ENCODE measurements around the gene ANKRD45. TPM values are rescaled to one million over a fixed set of nuclear protein-coding genes. Genes with fewer than 3 reads are reported as not detected.
"Not testable (repeated sequence)": the region's sequence is repeated elsewhere in the genome, so short reads cannot be mapped to it uniquely, and the experiment has no call there.

The ANKRD45 gene
- 0.05 TPM in 1 of 2 replicates, not detected in the other for total RNA-seq (2014; rRNA removed; shearing (Covaris generic))
- polyA plus RNA-seq (2015; cell fraction: cytosol; rRNA removed), result not detected in 2 replicates
- polyA plus RNA-seq (2015; cell fraction: nucleus; rRNA removed), result not detected in 2 replicates

DNA sequence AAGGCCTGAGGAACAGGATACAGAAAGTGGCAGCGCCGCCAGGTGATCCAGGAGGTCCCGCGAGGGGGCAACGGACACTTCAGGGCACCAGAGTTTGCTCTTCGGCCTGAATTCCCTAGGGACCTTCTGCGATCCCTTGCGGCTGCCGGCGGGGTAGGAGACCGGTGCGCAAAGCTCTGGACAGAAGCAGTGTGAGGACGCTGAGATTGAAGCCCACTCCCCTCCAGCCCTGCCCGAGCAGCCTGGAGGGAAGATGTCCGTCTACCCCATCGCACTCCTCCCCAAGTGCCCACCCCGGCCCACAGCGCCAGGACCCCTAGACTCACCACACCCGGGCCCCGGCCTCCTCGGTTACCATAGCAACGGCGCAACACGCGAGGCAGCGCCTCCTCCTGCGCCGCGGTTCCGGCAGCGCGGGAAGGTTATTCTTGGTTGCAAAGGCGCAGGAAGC lies at the start of gene ANKRD45:
ANKRD45 (minus strand) TSS at position 361 of the 451 bp plus-strand sequence. CDS start 10,433 bp downstream, outside the sequence.
- no peak for DNase-seq (ENCODE audit: low read depth)

GRCh38 chr1:173717238-173717637 lies 47.6 kb upstream of the ANKRD45 start:
- no peak for DNase-seq (ENCODE audit: low read depth)

DNA sequence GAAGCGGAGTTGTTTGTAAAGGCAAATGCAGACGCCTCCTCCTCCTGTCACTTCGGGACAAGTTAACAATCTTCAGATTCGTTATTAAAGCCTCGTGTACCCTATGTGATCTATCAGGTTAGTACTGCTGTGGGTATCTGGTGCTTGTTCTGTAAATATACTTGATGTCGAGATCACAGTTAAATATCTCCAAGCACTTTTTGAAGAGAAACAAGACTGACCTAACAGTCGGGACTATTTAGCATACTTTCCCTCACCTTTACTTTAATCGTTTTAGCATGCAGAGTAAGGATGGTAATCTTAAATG lies 45.8 kb upstream of the ANKRD45 start:
- no peak for DNase-seq (ENCODE audit: low read depth)

GRCh38 chr1:173714759-173715537 lies 45.3 kb upstream of the ANKRD45 start, which contains the start of gene KLHL20:
TSS of gene KLHL20 (plus strand) at chr1:173714981. CDS start at chr1:173716044, 1,063 bp downstream.
- DNase-seq (ENCODE audit: low read depth), result peak; percentile 93

GRCh38 chr1:173714441-173714758 lies 44.7 kb upstream of the ANKRD45 start:
- no peak for DNase-seq (ENCODE audit: low read depth)

DNA sequence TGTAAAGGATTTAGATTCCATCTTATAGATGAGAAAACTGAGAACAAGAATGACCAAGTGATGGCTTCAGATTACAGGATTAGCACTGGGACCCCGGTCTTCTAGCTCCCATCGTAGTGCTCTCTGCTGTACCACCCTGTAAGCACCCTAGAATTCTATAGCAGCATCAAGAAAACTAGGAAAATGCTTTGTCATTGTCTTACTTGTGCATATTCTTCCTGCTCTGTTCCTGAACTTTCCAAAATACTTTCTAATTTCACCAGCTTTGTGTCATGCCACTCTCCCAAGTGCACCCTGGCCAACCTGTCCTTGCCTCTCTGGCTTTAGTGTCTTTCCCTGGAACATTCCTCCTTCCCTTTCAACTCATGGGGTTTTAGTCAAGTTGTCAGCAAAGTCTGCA lies 39.1 kb upstream of the ANKRD45 start:
- DNase-seq (ENCODE audit: low read depth), result no peak

DNA sequence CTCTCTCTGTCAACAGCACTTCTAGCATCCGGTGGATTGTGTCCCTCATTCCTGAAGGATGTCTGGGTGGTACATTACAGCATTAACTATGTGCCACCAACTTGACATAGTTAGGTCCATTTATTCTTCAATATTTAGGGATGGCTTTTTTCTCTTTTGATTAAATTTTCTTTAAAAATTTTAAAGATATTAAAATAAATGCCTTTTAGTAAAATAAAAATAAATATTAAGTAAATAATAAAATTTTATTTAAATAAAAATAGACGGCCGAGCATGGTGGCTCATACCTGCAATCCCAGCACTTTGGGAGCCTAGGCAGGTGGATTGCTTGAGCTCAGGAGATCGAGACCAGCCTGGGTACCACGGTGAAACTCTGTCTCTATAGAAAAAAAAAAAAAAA lies 35.5 kb upstream of the ANKRD45 start:
- DNase-seq (ENCODE audit: low read depth), result no peak

DNA sequence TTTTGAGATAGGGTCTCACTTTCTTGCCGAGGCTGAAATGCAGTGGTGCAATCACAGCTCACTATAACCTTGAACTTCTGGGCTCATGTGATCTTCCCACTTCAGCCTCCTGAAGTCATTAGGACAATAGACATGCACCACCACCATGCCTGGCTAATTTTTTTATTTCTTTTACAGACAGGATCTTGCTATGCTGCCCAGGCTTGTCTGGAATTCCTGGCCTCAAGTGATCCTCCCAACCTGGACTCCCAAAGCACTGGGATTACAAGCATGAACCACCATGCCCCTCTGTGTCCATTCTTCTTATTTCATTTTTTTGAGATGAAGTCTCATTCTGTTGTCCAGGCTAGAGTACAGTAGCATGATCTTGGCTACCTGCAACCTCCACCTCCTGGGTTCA lies 33.1 kb upstream of the ANKRD45 start:
- no peak for DNase-seq (ENCODE audit: low read depth)

GRCh38 chr1:173701299-173701698 lies 31.6 kb upstream of the ANKRD45 start:
- DNase-seq (ENCODE audit: low read depth), result not testable (repeated sequence)

DNA sequence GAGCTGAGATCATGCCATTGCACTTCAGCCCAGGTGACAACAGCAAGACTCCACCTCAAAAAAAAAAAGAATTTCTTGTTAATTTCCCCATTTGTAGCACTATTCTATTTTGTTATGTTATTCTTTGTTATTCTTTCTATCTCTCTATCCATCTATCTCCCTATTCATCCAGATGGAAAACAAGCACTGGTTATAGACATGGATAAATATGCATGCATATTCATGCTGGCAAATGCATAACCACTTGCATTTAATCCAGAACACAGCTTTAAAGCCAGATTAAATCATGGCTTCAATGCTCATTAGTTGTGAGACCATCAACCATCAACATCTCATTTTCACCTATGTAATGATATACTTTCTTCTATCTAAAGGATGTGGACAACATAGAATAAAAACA lies 23.6 kb upstream of the ANKRD45 start:
- DNase-seq (ENCODE audit: low read depth), result no peak

DNA sequence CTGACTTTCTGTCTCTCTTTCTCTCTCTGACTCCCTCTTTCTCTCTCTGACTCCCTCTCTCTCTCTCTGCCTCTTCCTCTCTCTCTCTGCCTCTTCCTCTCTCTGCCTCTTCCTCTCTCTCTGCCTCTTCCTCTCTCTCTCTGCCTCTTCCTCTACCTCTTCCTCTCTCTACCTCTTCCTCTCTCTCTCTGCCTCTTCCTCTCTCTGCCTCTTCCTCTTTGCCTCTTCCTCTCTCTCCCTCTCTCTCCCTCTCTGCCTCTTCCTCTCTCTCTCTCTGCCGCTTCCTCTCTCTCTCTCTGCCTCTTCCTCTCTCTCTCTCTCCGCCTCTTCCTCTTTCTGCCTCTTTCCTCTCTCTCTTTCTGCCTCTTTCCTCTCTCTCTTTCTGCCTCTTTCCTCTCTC lies 18.6 kb upstream of the ANKRD45 start:
- no peak for DNase-seq (ENCODE audit: low read depth)

DNA sequence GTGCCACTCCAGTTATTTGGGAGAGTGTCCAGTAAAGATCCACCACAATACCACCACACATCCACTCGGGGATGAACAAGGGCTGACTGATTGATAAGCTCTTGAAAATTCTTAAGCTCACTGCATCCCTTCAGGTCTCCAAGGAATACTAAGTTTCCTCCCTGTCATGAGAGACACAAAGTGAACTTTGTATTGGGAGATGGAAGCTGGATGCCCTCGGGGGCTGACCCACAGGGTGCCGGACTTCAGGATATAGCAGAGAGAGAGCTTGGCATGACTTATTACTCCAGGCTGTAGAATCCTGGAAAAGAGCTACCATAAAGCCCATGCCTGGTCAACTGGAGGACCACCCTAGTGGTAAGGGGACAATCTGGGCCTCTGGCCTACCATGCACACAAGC lies 15.5 kb upstream of the ANKRD45 start:
- not testable (repeated sequence) for DNase-seq (ENCODE audit: low read depth)

DNA sequence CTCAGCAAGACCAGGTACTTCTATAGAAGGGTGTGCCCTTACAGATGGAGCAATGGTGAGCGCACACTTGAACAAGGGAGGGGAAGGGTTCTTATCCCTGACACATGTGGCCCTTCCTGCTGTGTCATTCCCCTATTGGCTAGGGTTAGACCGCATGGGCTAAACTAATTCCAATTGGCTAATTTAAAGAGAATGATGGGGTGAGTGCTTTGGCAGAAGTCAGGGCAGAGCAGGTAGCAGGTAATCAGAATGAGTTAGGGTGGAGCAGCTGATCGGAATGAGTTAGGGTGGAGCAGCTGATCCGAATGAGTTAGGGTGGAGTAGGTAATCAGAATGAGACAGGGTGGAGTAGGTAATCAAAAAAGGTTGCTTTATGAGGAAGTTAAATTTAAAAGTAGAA lies 14.2 kb upstream of the ANKRD45 start:
- not testable (repeated sequence) for DNase-seq (ENCODE audit: low read depth)

GRCh38 chr1:173682184-173682583 lies 12.5 kb upstream of the ANKRD45 start:
- DNase-seq (ENCODE audit: low read depth), result no peak

DNA sequence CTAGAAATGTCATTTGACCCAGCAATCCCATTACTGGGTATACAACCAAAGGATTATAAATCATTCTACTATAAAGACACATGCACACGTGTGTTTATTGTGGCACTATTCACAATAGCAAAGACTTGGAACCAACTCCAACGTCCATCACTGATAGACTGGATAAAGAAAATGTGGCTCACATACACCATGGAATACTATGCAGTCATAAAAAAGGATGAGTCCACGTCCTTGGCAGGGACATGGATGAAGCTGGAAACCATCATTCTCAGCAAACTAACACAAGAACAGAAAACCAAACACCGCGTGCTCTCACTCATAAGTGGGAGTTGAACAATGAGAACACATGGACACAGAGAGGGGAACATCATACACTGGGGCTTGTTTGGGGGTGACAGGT lies 10.5 kb upstream of the ANKRD45 start:
- DNase-seq (ENCODE audit: low read depth), result not testable (repeated sequence)

- not testable (repeated sequence) for DNase-seq (ENCODE audit: low read depth)
Measured at GRCh38 chr1:173674496-173674895, 4.8 kb upstream of the ANKRD45 start.

DNA sequence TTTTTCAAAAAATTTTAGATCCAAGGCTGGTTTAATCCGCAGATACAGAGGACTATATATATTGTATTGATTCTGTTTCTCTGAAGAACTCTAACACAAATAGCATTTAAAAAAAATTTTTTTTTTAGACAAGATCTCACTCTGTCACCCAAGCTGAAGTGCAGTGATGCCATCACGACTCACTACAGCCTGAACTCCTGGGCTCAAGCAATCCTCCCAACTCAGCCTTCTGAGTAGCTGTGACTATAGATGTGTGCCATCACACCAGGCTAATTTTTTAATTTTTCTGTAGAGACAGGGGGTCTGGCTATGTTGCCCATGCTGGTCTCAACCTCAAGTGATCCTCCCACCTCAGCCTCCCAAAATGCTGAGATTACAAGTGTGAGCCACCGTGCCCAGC lies 3.0 kb downstream of the ANKRD45 start:
- DNase-seq (ENCODE audit: low read depth), result peak; percentile 58

GRCh38 chr1:173663159-173663558 lies 6.5 kb downstream of the ANKRD45 start:
- DNase-seq (ENCODE audit: low read depth), result no peak

DNA sequence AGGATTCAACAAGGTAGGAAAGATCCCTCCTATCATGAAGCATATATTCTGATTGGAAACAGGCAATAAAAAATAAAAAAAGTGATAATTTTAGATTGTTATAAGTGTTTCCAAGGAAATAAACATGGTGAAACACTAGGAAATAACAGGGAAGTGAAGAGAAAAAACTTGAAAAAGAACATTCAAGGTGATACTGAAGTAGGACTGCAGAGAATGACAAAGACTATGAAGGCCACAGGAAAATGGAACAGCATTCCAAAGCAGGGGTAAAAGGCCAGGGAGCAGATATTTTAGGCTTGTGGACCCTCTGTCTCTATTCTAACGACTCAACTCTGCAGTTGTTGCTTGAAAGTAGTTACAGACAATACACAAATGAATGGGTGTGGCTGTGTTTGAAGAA lies 7.9 kb downstream of the ANKRD45 start:
- no peak for DNase-seq (ENCODE audit: low read depth)

GRCh38 chr1:173661271-173661670 lies 8.4 kb downstream of the ANKRD45 start:
- no peak for DNase-seq (ENCODE audit: low read depth)

DNA sequence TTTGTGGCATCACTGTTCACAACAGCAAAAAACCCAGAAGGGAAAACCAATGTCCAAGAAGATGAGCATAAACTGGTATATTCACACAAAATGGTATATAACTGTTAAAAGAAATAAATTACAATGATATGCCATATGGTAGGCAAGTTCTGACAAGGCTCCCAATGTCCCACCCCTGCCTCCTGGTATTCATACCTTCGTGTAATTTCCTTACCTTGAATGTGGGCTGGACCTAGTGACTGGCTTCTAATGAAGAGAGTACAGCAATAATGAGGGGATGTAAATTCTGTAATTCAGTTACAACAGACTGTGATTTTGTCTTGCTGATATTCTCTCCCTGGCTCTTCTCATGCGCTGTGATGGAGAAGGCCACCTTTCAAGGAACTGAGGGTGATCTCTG lies 9.3 kb downstream of the ANKRD45 start:
- no peak for DNase-seq (ENCODE audit: low read depth)

GRCh38 chr1:173648880-173649605 lies 20.6 kb downstream of the ANKRD45 start:
- DNase-seq (ENCODE audit: low read depth), result no peak

DNA sequence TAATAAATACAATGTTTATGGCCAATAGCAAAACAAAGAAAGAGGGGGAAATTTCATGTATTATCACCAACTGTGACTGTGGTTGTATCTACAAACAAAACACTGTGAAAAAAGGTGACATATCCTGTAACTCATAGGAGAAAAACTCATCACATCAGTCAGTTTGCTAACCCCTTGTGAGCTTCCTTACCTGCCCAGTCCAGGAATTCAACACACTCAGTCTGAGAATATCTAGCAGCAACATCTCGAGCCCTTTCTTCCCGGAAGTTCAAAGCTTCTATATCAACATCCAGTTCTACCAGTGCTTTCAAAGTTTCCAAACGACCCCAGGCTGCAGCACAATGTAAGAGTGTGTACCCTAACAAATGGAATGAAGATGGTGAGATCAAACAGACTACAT lies 23.0 kb downstream of the ANKRD45 start:
- no peak for DNase-seq (ENCODE audit: low read depth)

Measured in HT1080 (cell line).